ENCODE measurements around the gene KCNMB1. TPM values are rescaled to one million over a fixed set of nuclear protein-coding genes. Genes with fewer than 3 reads are reported as not detected.

KCNMB1 gene
- 0.13 TPM for polyA plus RNA-seq (2013, experiment 1 of 2; ENCODE audit: insufficient read length)
- polyA plus RNA-seq (2013, experiment 2 of 2; ENCODE audit: insufficient read length): 0.16 TPM

GRCh38 chr5:170388818-170389549 is at the start of gene KCNMB1:
Gene KCNMB1 (minus strand): TSS chr5:170389367. CDS start chr5:170385447, 3,920 bp downstream.
- peak; percentile 5 for DNase-seq

- no peak for DNase-seq
These were observed 49.4 kb upstream of the KCNMB1 start for GRCh38 chr5:170438581-170438980.

GRCh38 chr5:170437621-170438375 is 48.6 kb upstream of the KCNMB1 start:
- DNase-seq: no peak

GRCh38 chr5:170436335-170436734 is 47.2 kb upstream of the KCNMB1 start:
- DNase-seq: no peak

- peak; percentile 42 for DNase-seq
These were observed 45.9 kb upstream of the KCNMB1 start for GRCh38 chr5:170434966-170435605.

GRCh38 chr5:170432669-170433068 is 43.5 kb upstream of the KCNMB1 start:
- DNase-seq: no peak

GRCh38 chr5:170431571-170431970 is 42.4 kb upstream of the KCNMB1 start:
- DNase-seq: no peak

- no peak for DNase-seq
These were observed 41.8 kb upstream of the KCNMB1 start for GRCh38 chr5:170430866-170431437.

GRCh38 chr5:170430256-170430655 is 41.1 kb upstream of the KCNMB1 start:
- DNase-seq: no peak

- DNase-seq: peak; percentile 4
These were observed 39.8 kb upstream of the KCNMB1 start for GRCh38 chr5:170429014-170429413.

GRCh38 chr5:170427672-170428236 is 38.6 kb upstream of the KCNMB1 start:
- peak; percentile 46 for DNase-seq

GRCh38 chr5:170426786-170427185 is 37.6 kb upstream of the KCNMB1 start:
- DNase-seq: no peak

- DNase-seq: no peak
These were observed 37.1 kb upstream of the KCNMB1 start for GRCh38 chr5:170426149-170426767.

GRCh38 chr5:170425731-170426130 is 36.6 kb upstream of the KCNMB1 start:
- no peak for DNase-seq

- DNase-seq: no peak
These were observed 35.5 kb upstream of the KCNMB1 start for GRCh38 chr5:170424629-170425028.

- no peak for DNase-seq
These were observed 34.5 kb upstream of the KCNMB1 start for GRCh38 chr5:170423692-170424091.

- DNase-seq: no peak
These were observed 32.7 kb upstream of the KCNMB1 start for GRCh38 chr5:170421826-170422225.

- DNase-seq: peak; percentile 56
These were observed 31.7 kb upstream of the KCNMB1 start for GRCh38 chr5:170420806-170421412.

- no peak for DNase-seq
These were observed 30.5 kb upstream of the KCNMB1 start for GRCh38 chr5:170419643-170420042.

- DNase-seq: no peak
These were observed 29.6 kb upstream of the KCNMB1 start for GRCh38 chr5:170418736-170419135.

GRCh38 chr5:170416526-170416925 is 27.4 kb upstream of the KCNMB1 start:
- no peak for DNase-seq

GRCh38 chr5:170414786-170415185 is 25.6 kb upstream of the KCNMB1 start:
- no peak for DNase-seq
